Lower leg skin (tissue), 3 donors: Measurements from ENCODE around the gene POLR2B.

Experiments
- CTCF ChIP-seq, 3 donors: fragments of 450-650 bp; IDR thresholded peaks; one replicate each; pipeline ENCODE4 v1.5.1; 2016; ENCODE audit warnings: antibody characterized with exemption in 3 of 3, mild to moderate bottlenecking in 3 of 3, moderate library complexity in 2 of 3
- POLR2A ChIP-seq, 2 donors: fragments of 450-650 bp; IDR thresholded peaks; one replicate each; pipeline ENCODE4 v1.6.1; 2016 to 2017; ENCODE audit warnings: antibody characterized with exemption in 2 of 2, mild to moderate bottlenecking in 1 of 2, moderate library complexity in 1 of 2

- TF ChIP-seq CTCF (IDR thresholded peaks at IDR 0.05) (no peak), POLR2A (IDR thresholded peaks at IDR 0.05) (no peak)
These were observed 98.0 kb downstream of the POLR2B start for GRCh38 chr4:57076646-57077045.
